Brain microvascular endothelial cell (primary cell): Measurements from ENCODE around the gene ASCL2.

ENCODE experiments used
- DNase-seq: peaks from one replicate; pipeline ENCODE4 v3.0.0-alpha.2; 2020
- H3K27ac ChIP-seq: fragments of 250-450 bp; sonication (Bioruptor Pico); 2 replicates; pipeline ENCODE4 v1.5.1; 2020; ENCODE audit warnings: mild to moderate bottlenecking, moderate library complexity
- H3K27me3 ChIP-seq: fragments of 250-450 bp; sonication (Bioruptor Pico); replicated peaks from 2 replicates; pipeline ENCODE4 v1.5.1; 2020; ENCODE audit warnings: mild to moderate bottlenecking
- H3K36me3 ChIP-seq: fragments of 250-450 bp; sonication (Bioruptor Pico); replicated peaks from 2 replicates; pipeline ENCODE4 v1.5.1; 2020; ENCODE audit warnings: mild to moderate bottlenecking
- H3K4me3 ChIP-seq: 2 replicates; pipeline ENCODE4 v1.5.1; 2011; ENCODE audit warnings: low read depth, mild to moderate bottlenecking, control low read depth, low read length, moderate library complexity
- in situ Hi-C: cut with HindIII; loops from 2 replicates; pipeline ENCODE4 v1.10.0; 2017; ENCODE audit warnings: low sequenced_read_pairs, low pct_ligation_motif_present
- TF ChIP-seq, protein P1 (sequence below): IDR thresholded peaks from 2 replicates; pipeline ENCODE4 v1.5.1; 2011; ENCODE audit warnings: low read depth, mild to moderate bottlenecking, moderate library complexity, low read length, control low read depth, inconsistent platforms; ENCODE audit errors: missing control alignments

ASCL2 gene

DNA sequence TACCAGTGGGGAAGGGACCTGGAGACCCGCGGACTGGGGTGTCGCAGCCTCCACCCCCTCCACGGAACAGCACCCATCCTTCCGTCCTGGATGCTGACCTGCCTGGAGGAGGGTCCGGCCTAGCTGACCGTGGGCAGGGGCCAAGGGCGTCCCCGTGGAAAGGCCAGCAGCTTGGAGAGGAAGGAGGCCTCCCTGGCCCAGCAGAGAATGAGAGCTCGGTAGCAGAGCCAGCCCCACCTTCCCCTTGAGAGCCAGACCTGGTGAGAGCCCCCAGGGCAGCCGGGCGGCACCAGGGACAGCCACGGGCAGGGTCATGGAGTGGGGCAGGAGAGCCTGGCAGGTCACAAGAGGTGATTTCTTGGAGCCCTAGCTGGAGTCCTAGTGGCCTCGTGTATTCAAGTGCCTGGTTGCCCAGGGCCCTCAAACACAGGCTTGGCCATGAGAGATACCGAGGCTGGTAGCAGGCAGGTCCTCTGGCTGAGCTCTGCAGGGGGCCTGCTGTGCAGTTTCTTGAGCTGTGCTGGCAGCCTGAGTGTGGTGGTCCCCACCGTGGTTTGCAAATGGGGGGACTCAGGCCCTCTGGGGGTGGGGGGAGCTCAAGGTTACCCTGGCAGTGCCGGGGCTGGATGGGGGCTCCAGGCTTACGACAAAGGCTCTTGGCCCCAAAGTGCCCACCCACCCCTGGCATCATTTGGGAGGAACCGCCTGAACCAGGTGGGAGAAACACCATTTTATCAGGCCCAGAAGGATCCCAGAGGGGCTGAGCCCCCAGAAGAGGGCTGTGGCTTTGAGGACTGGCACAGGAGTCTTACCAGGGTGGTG lies 39.1 kb upstream of the ASCL2 start:
- no peak for DNase-seq
- in situ Hi-C loops, result no loop called here
- no peak overlapping the region for H3K27ac ChIP-seq
- H3K36me3 ChIP-seq, result no peaks in the 10 kb centered on the region
- H3K4me3 ChIP-seq, result no peak overlapping the region
- TF ChIP-seq, protein P1, sequence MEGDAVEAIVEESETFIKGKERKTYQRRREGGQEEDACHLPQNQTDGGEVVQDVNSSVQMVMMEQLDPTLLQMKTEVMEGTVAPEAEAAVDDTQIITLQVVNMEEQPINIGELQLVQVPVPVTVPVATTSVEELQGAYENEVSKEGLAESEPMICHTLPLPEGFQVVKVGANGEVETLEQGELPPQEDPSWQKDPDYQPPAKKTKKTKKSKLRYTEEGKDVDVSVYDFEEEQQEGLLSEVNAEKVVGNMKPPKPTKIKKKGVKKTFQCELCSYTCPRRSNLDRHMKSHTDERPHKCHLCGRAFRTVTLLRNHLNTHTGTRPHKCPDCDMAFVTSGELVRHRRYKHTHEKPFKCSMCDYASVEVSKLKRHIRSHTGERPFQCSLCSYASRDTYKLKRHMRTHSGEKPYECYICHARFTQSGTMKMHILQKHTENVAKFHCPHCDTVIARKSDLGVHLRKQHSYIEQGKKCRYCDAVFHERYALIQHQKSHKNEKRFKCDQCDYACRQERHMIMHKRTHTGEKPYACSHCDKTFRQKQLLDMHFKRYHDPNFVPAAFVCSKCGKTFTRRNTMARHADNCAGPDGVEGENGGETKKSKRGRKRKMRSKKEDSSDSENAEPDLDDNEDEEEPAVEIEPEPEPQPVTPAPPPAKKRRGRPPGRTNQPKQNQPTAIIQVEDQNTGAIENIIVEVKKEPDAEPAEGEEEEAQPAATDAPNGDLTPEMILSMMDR, result no peak
- no peaks in the 10 kb centered on the region for H3K27me3 ChIP-seq

GRCh38 chr11:2308713-2309112 lies 38.3 kb upstream of the ASCL2 start:
- Histone ChIP-seq H3K36me3 (no peaks in the 10 kb centered on the region), H3K4me3 (no peak overlapping the region), H3K27ac (no peak overlapping the region), H3K27me3 (no peaks in the 10 kb centered on the region)
- TF ChIP-seq, protein P1, result no peak
- in situ Hi-C loops, result no loop called here
- DNase-seq, result no peak

DNA sequence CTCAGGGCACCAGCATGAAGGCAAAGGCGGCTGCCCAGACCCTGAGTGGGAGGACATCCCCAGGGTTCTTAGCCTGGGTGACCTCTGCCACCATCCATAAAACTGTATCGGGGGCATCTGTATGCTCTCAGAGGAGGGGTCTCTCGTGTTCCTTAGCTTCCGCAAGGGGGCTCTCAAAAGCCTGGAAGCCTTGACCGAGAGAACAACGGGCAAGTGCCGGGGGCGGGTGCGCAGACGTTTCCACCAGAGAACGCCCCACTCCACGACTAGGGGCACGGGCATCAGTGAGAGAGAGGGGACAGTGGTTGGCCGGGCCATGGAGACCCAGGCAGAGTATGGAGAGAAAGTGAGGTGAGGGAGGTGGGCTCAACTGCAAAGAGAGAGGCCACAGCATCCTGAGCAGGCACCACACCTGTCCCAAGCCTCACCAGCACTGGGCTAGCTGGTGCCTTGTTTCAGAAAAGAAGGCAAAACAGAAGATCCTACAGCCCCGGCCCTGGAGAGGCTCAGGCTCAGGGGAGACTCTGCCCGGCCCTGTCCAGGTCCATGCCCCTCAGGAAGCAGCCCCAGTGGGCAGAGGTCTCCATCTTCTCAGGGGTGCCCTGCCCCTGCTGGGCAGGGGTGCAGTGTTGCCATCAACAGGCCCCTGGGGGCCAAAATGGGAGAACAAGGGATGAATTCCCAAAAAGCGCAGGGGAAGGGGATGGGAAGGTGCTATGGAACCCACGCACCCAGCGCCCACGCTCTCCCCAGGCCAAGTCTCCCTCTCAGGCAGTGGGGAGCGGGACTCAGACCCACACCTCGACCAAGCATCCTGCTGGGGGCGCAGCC lies 37.3 kb upstream of the ASCL2 start:
- in situ Hi-C loops, result no loop called here
- H3K4me3 ChIP-seq, result no peak overlapping the region
- no peak for DNase-seq
- H3K27me3 ChIP-seq, result no peaks in the 10 kb centered on the region
- TF ChIP-seq, protein P1, result no peak
- no peak overlapping the region for H3K27ac ChIP-seq
- H3K36me3 ChIP-seq, result no peaks in the 10 kb centered on the region

DNA sequence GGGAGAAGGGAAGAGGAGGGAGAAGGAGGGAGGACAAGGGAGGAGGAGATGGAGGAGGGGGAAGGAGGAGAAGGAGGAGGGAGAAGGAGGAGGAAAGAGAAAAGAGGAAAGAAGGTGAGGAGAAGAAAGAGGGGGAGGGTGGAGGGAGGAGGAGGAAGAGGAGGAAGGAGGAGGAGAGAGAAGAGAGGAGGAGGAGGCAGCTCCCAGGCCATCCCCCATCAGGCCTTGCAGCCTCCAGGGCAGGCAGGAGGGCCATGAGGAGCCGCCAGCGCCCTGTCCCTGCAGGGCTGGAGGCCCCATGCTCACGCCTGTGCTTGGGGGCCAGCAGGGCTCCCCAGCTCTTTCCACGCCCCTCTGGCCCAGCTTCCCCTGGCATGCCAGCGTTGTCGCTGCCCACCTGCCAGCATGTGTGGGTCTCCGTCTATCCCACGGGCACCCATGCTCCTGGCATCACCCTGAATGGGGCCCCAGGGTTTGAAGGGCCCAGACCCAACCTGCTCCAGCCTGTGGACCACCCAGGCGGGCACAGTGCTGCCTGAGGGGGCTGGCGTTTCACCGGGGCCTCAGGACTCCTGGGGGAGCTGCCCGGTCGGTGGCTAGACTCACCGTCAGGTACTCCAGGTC lies 36.6 kb upstream of the ASCL2 start:
- in situ Hi-C loops, result no loop called here
- TF ChIP-seq, protein P1, result no peak
- no peak overlapping the region for H3K4me3 ChIP-seq
- no peak for DNase-seq
- H3K27me3 ChIP-seq, result no peaks in the 10 kb centered on the region
- H3K36me3 ChIP-seq, result no peaks in the 10 kb centered on the region
- H3K27ac ChIP-seq, result no peak overlapping the region

- Histone ChIP-seq H3K27ac (no peak overlapping the region), H3K4me3 (no peak overlapping the region), H3K27me3 (no peaks in the 10 kb centered on the region), H3K36me3 (no peaks in the 10 kb centered on the region)
- in situ Hi-C loops, result no loop called here
- TF ChIP-seq, protein P1, result no peak
- no peak for DNase-seq
Measured at GRCh38 chr11:2306452-2306823, 36.0 kb upstream of the ASCL2 start.
